GM19193 (cell line): ENCODE measurements around the gene OS9.

ENCODE experiments used
- POLR2A ChIP-seq: IDR thresholded peaks from 4 replicates; pipeline ENCODE4 v1.6.1; 2011; ENCODE audit not compliant: insufficient read depth, insufficient read length; ENCODE audit errors: extremely low read depth

Gene OS9

GRCh38 chr12:57731411-57732080 is 37.6 kb downstream of the OS9 start:
- TF ChIP-seq POLR2A = no peak

- no peak for TF ChIP-seq POLR2A
Observed at GRCh38 chr12:57732270-57732669, 38.3 kb downstream of the OS9 start.

- no peak for TF ChIP-seq POLR2A
Observed at GRCh38 chr12:57732726-57733593, 39.0 kb downstream of the OS9 start.

- no peak for TF ChIP-seq POLR2A
Observed at GRCh38 chr12:57733928-57734327, 40.0 kb downstream of the OS9 start.

GRCh38 chr12:57734591-57734990 is 40.7 kb downstream of the OS9 start:
- no peak for TF ChIP-seq POLR2A

GRCh38 chr12:57735198-57735855 is 41.4 kb downstream of the OS9 start:
- TF ChIP-seq POLR2A = no peak

- TF ChIP-seq POLR2A = no peak
Observed at GRCh38 chr12:57735952-57736740, 42.2 kb downstream of the OS9 start.

- no peak for TF ChIP-seq POLR2A
Observed at GRCh38 chr12:57736741-57737466, 43.0 kb downstream of the OS9 start.

- no peak for TF ChIP-seq POLR2A
Observed at GRCh38 chr12:57737467-57738460, 43.8 kb downstream of the OS9 start.

- TF ChIP-seq POLR2A = no peak
Observed at GRCh38 chr12:57738661-57739237, 44.8 kb downstream of the OS9 start, which contains the start of gene AGAP2. TSS of gene AGAP2 (minus strand) at chr12:57738742. CDS start at chr12:57738246, 496 bp downstream.

- TF ChIP-seq POLR2A = no peak
Observed at GRCh38 chr12:57739387-57739786, 45.5 kb downstream of the OS9 start.

- TF ChIP-seq POLR2A = no peak
Observed at GRCh38 chr12:57739914-57740538, 46.1 kb downstream of the OS9 start.
